AG04449 (cell line): ENCODE results near the gene SYTL4.

Experiments used
- CTCF ChIA-PET: fragments of 350-600 bp; formaldehyde crosslinking; extraction: SDS; loops from one replicate; lab custom pipeline; 2021; ENCODE audit warnings: antibody characterized with exemption; lab: Yijun Ruan, JAX
- POLR2A ChIA-PET: fragments of 400-600, 350-600 bp; formaldehyde crosslinking; extraction: SDS; loops from one replicate; lab custom pipeline; 2020; ENCODE audit warnings: antibody characterized with exemption, inconsistent platforms; lab: Yijun Ruan, JAX
- DNase-seq: peaks from one replicate; pipeline ENCODE4 v3.0.0-alpha.2; 2010; ENCODE audit warnings: low read depth, low spot score
- H3K4me3 ChIP-seq: 2 replicates; pipeline ENCODE4 v1.5.1; 2011; ENCODE audit warnings: low read depth, mild to moderate bottlenecking, control low read depth, low read length
- TF ChIP-seq, protein P1 (sequence below): IDR thresholded peaks from one replicate; pipeline ENCODE4 v1.5.1; 2011; ENCODE audit warnings: mild to moderate bottlenecking, moderate library complexity, low read length, control low read depth, inconsistent platforms; ENCODE audit not compliant: insufficient read depth; ENCODE audit errors: missing control alignments

SYTL4 gene

DNA sequence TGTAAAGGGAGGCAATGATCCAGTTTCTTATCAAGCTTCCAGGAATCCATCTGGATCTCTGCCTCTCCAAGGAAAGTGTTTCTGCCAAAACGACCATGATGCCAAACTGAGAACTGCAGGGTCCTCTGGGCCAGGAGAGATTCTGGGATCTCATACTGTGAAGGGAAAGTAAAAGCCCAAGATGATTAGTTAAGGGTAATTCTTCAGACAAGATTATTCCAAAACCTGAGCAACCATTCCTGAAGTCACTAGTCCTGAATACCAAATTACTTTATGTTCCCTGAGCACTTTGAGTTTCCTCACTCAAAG, 46.0 kb downstream of the SYTL4 start:
- POLR2A ChIA-PET, result no interaction called here

DNA sequence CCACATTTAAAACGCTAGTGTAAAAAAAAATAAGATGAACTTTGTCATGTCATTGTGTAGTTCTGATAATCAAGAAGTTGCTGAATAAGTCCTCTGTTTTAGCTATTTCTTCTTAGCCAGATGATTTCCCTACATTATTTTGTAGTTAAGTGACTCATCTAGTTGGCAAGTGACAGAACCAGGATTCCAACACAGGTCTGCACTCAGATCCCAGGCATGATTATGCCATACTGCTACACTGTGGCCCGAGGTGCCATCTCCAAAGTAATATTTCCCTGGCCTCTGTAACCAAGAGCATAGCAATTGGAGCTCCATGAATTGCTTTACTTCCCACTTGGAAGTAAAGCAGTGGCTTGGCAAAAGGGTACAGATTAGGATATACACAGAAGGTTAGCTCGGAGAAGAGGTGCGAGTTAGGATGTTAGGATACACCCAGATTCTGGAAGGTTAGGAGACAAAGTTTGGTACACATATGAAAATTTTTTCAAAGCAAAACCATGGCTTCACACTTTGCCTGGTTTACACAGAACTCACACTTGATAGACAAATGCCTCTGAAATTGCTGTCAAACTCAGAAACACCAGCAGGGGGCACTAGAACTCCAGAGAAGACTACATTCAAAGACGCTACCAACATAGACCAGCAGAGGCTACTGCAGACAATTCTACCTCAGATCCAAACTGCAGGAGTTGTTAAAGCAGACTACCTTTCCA, 46.5 kb downstream of the SYTL4 start:
- POLR2A ChIA-PET, result interaction anchor here (1.2 kb wide), 1 partner anchor 705 kb away, joined by 3 read pairs; the partner anchor contains the start of gene RPL36A
- no peak overlapping the region for H3K4me3 ChIP-seq
- CTCF ChIA-PET, result interaction anchor here (0.6 to 8.7 kb wide), 29 partner anchors 8 to 173 kb away, joined by 3 to 210 read pairs (median 4); partner anchors contain the start of gene TSPAN6
- peak; percentile 19 for DNase-seq
- TF ChIP-seq, protein P1, sequence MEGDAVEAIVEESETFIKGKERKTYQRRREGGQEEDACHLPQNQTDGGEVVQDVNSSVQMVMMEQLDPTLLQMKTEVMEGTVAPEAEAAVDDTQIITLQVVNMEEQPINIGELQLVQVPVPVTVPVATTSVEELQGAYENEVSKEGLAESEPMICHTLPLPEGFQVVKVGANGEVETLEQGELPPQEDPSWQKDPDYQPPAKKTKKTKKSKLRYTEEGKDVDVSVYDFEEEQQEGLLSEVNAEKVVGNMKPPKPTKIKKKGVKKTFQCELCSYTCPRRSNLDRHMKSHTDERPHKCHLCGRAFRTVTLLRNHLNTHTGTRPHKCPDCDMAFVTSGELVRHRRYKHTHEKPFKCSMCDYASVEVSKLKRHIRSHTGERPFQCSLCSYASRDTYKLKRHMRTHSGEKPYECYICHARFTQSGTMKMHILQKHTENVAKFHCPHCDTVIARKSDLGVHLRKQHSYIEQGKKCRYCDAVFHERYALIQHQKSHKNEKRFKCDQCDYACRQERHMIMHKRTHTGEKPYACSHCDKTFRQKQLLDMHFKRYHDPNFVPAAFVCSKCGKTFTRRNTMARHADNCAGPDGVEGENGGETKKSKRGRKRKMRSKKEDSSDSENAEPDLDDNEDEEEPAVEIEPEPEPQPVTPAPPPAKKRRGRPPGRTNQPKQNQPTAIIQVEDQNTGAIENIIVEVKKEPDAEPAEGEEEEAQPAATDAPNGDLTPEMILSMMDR, result peak; percentile 57

More for the DNA sequence above, 46.0 kb downstream of the SYTL4 start:
- no peak for DNase-seq
- CTCF ChIA-PET, result interaction anchor here (0.6 to 8.7 kb wide), 17 partner anchors 9 to 174 kb away, joined by 3 to 210 read pairs (median 6); partner anchors contain the start of gene TSPAN6
- TF ChIP-seq, protein P1, result no peak
- H3K4me3 ChIP-seq, result no peak overlapping the region

DNA sequence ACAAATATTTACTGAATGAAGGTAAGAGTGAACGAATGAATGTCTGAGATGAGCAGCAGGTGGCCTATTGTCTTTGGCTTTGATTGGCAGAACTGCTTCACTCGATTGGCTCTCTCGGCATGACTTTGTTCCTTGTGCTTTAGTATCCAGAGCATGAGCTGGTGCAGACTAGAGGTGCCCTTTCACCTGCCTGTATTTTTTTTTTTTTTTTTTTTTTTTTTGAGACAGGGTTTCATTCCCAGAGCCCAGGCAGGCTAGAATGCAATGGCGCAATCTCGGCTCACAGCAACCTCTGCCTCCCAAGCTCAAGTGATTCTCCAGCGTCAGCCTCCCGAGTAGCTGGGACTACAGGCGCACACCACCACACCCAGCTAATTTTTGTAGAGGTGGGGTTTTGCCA, 49.0 kb downstream of the SYTL4 start:
- ChIA-PET POLR2A (interaction anchor here (0.7 kb wide), 1 partner anchor 103 kb away, joined by 5 read pairs; no protein-coding TSS in a partner anchor), CTCF (interaction anchor here (1.6 to 8.7 kb wide), 4 partner anchors 8 to 84 kb away, joined by 3 to 210 read pairs (median 48); no protein-coding TSS in a partner anchor)
- TF ChIP-seq, protein P1, result no peak
- H3K4me3 ChIP-seq, result no peak overlapping the region
- no peak for DNase-seq

DNA sequence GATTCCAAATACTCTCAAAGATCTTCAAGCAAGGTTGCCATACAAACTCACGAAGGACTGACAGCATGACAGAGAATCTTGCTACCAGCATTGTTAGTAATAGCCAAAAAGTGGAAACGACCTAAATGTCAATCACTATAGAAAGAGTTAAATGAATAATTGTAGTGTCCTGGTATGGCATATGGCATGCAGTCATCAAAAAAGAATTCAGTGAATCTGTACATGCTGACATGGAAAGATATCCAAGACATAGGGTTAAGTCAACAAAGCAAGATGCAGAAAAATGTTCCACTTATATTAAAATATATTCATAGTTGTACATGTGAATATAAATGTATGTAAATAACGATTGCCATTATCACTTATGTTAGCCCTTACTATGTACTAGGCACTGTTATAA, 50.3 kb downstream of the SYTL4 start:
- CTCF ChIA-PET, result interaction anchor here (1.0 to 8.7 kb wide), 4 partner anchors 10 to 87 kb away, joined by 3 to 81 read pairs (median 8); no protein-coding TSS in a partner anchor
- POLR2A ChIA-PET, result no interaction called here
- TF ChIP-seq, protein P1, result no peak
- no peak for DNase-seq
- no peak overlapping the region for H3K4me3 ChIP-seq

DNA sequence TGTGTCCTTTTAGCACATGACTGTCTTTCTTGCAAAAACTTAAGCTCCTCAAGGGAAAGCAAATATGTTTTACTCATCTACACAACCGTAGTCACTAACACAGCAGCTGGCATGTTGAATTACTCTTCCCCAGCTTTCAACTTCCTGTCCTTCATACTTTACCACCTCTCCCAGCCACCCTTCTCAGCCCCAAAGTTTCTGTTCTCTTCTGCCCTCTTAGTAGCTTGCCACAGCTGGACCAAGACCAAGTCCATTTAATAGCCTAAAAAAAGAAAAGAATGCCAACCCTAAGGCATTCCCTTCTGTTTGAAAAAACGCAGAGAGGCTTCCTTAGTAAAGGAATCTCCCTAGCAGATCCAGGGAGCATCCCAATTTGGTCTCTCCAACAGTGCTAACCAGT, 51.2 kb downstream of the SYTL4 start:
- no peak overlapping the region for H3K4me3 ChIP-seq
- peak; percentile 1 for DNase-seq
- CTCF ChIA-PET, result interaction anchor here (1.0 to 8.7 kb wide), 6 partner anchors 9 to 88 kb away, joined by 3 to 81 read pairs (median 5); partner anchors contain the start of gene TSPAN6
- POLR2A ChIA-PET, result no interaction called here
- TF ChIP-seq, protein P1, result no peak

DNA sequence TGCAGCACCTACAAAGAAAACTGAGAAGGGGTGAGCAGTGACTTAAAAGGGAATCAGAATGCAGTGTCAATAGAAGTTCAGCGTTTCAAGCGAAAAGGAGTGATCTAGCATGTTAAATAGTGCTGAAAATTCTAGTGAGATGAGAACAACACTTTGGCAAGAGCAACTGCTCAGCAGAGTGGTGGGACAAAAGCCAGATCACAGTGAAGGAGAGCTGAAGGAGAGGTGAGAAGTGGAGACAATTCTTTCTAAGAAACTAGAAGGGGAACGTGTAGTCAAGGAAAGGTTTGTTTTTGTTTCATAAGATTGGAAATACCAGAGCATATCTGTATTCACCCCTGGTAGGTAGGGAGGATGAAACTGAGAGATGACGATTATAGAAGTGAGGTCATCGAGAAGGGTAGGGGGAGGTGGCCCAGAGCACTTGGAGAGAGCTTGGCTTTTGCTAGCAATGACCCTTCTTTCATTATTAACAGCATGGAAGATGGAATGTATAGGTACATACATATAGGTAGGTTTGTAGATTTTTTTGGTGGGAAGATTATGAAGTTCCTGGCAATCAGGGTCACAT, 54.2 kb downstream of the SYTL4 start:
- ChIA-PET POLR2A (no interaction called here), CTCF (interaction anchor here (0.9 to 1.3 kb wide), 3 partner anchors 8 to 91 kb away, joined by 4 to 11 read pairs (median 4); no protein-coding TSS in a partner anchor)
- TF ChIP-seq, protein P1, result no peak
- H3K4me3 ChIP-seq, result no peak overlapping the region
- no peak for DNase-seq
